HepG2 (cell line): Measurements from ENCODE around the gene BMP6. TPM values are rescaled to one million over a fixed set of nuclear protein-coding genes. Genes with fewer than 3 reads are reported as not detected.

ENCODE experiments used
- ATAC-seq: fragments of 200-7000 bp; cut with Tn5 transposase; 3 replicates; pipeline ENCODE4 v1.9.1; 2020; ENCODE audit warnings: mild to moderate bottlenecking, moderate library complexity
- BruUV-seq: library from RNA; stranded (reverse); fragments of 400-500 nt; replicated peaks from 2 replicates; lab custom pipeline; 2021; lab: Mats Ljungman, UMichigan
- CTCF ChIA-PET: fragments of 300-600 bp; formaldehyde crosslinking; extraction: SDS; loops from one replicate; lab custom pipeline; 2021; ENCODE audit warnings: low total read pairs, inconsistent platforms, low intra/inter-chr PET ratio; lab: Yijun Ruan, JAX
- POLR2A ChIA-PET: fragments of 350-600 bp; sonication (Branson Sonifier 250); formaldehyde crosslinking; loops from one replicate; lab custom pipeline; 2020; ENCODE audit warnings: antibody characterized with exemption, inconsistent platforms; lab: Yijun Ruan, JAX
- DNase-seq: peaks from one replicate; pipeline ENCODE4 v3.0.0-alpha.2; 2015; ENCODE audit warnings: low spot score
- FAIRE-seq: peaks from 3 replicates; lab custom pipeline; 2011; peaks lifted over from hg19 to GRCh38; lab: Jason Lieb, UNC
- H2AFZ ChIP-seq: one replicate; pipeline ENCODE4 v1.6.1; 2011; ENCODE audit warnings: low read length, inconsistent platforms
- H3K27ac ChIP-seq: fragments of 300-600 bp; 3 replicates; pipeline ENCODE4 v1.8.0; 2011; ENCODE audit warnings: mixed run types, mild to moderate bottlenecking, mixed read lengths, low read length, inconsistent platforms; ENCODE audit not compliant: insufficient read depth; ENCODE audit errors: extremely low read length
- H3K27me3 ChIP-seq, 2 experiments: fragments of 200-600 bp in 1 of 2; 2 replicates in 1 of 2; 3 replicates in 1 of 2; pipeline versions ENCODE4 v1.6.0 to v1.8.0; 2011; ENCODE audit warnings: low read length in 2 of 2, mild to moderate bottlenecking in 2 of 2, moderate library complexity in 2 of 2, inconsistent platforms in 1 of 2; ENCODE audit not compliant: insufficient read depth in 2 of 2, control insufficient read depth in 1 of 2
- H3K36me3 ChIP-seq, 2 experiments: fragments of 200-600 bp in 1 of 2; replicated peaks in 1 of 2; 2 replicates in 1 of 2; 3 replicates in 1 of 2; pipeline versions ENCODE4 v1.5.1 to v1.8.0; 2011; ENCODE audit warnings: low read length in 2 of 2, inconsistent platforms in 1 of 2; ENCODE audit not compliant: insufficient read depth in 2 of 2, control insufficient read depth in 1 of 2
- H3K4me1 ChIP-seq: 2 replicates; pipeline ENCODE4 v1.5.1; 2012; ENCODE audit warnings: low read length, inconsistent platforms; ENCODE audit not compliant: insufficient read depth
- H3K4me2 ChIP-seq: 2 replicates; pipeline ENCODE4 v1.6.0; 2011; ENCODE audit warnings: low read depth, low read length, inconsistent platforms
- H3K4me3 ChIP-seq, 3 experiments: fragments of 200-600 bp in 1 of 3; sonication (generic), shearing (Covaris generic) in 1 of 3; replicated peaks in 1 of 3; 2 replicates each; pipeline ENCODE4 v1.5.1; 2011 to 2016; ENCODE audit warnings: low read length in 3 of 3, inconsistent platforms in 2 of 3, low read depth in 2 of 3, mild to moderate bottlenecking in 2 of 3, control low read depth in 1 of 3, mixed read lengths in 1 of 3; ENCODE audit not compliant: insufficient read depth in 1 of 3
- H3K79me2 ChIP-seq: one replicate; pipeline ENCODE4 v1.6.1; 2011; ENCODE audit warnings: low read length, inconsistent platforms; ENCODE audit not compliant: insufficient read depth
- H3K9ac ChIP-seq: 2 replicates; pipeline ENCODE4 v1.6.0; 2011; ENCODE audit warnings: mild to moderate bottlenecking, low read depth, low read length, inconsistent platforms; ENCODE audit not compliant: insufficient read depth
- H3K9me3 ChIP-seq: 2 replicates; pipeline ENCODE4 v1.5.1; 2012; ENCODE audit warnings: mild to moderate bottlenecking, low read length
- H4K20me1 ChIP-seq: 2 replicates; pipeline ENCODE4 v1.6.0; 2011; ENCODE audit warnings: inconsistent platforms, mild to moderate bottlenecking, low read length, moderate library complexity; ENCODE audit not compliant: insufficient read depth
- CENPX ChIP-seq: sonication (generic); formaldehyde crosslinking; IDR thresholded peaks from 2 replicates; pipeline ENCODE4 v1.9.0; 2021; ENCODE audit warnings: mild to moderate bottlenecking, missing genetic modification reagents, moderate library complexity
- FOXJ3 ChIP-seq: sonication (generic); formaldehyde crosslinking; IDR thresholded peaks from 2 replicates; pipeline ENCODE4 v1.4.0; 2020; ENCODE audit warnings: missing genetic modification reagents, mild to moderate bottlenecking, borderline replicate concordance
- HDAC6 ChIP-seq: fragments of 200-600 bp; sonication (generic); IDR thresholded peaks from 2 replicates; pipeline ENCODE4 v1.7.0; 2017; ENCODE audit warnings: mild to moderate bottlenecking, antibody characterized with exemption, low read length, low read depth
- PRDM4 ChIP-seq: sonication (generic); formaldehyde crosslinking; IDR thresholded peaks from 2 replicates; pipeline ENCODE4 v1.9.0; 2021; ENCODE audit warnings: missing genetic modification reagents, borderline replicate concordance
- SETDB1 ChIP-seq: sonication (generic); formaldehyde crosslinking; IDR thresholded peaks from 2 replicates; pipeline ENCODE4 v1.5.1; 2020; ENCODE audit warnings: missing genetic modification reagents, mild to moderate bottlenecking, borderline replicate concordance
- SPEN ChIP-seq: sonication (generic); formaldehyde crosslinking; IDR thresholded peaks from 2 replicates; pipeline ENCODE4 v1.5.1; 2020; ENCODE audit warnings: low read depth, mild to moderate bottlenecking, missing genetic modification reagents
- XRCC5 ChIP-seq: fragments of 200-400 bp; formaldehyde crosslinking; optimal IDR thresholded peaks from 2 replicates; pipeline ENCODE3; 2017; ENCODE audit warnings: mild to moderate bottlenecking, low read length
- ZBTB42 ChIP-seq: sonication (generic); formaldehyde crosslinking; IDR thresholded peaks from 2 replicates; pipeline ENCODE4 v1.5.0; 2020; ENCODE audit warnings: mild to moderate bottlenecking, missing genetic modification reagents
- ZNF232 ChIP-seq: sonication (generic); formaldehyde crosslinking; IDR thresholded peaks from 2 replicates; pipeline ENCODE4 v1.4.0; 2020; ENCODE audit warnings: missing genetic modification reagents, borderline replicate concordance
- ZNF407 ChIP-seq: sonication (generic); formaldehyde crosslinking; IDR thresholded peaks from one replicate; pipeline ENCODE4 v1.5.1; 2020; ENCODE audit warnings: mild to moderate bottlenecking, missing genetic modification reagents; ENCODE audit errors: not compliant biosample characterization
- ZNF879 ChIP-seq: sonication (generic); formaldehyde crosslinking; IDR thresholded peaks from 2 replicates; pipeline ENCODE4 v1.8.1; 2023; ENCODE audit warnings: missing genetic modification reagents
- WGBS: methylation state at CpG from one replicate; pipeline ENCODE4 v1.1.6; 2017; ENCODE audit warnings: low lambda C conversion rate; 5-methylcytosine and 5-hydroxymethylcytosine counted together
- in situ Hi-C: cut with HindIII; loops from 2 replicates; pipeline ENCODE4 v1.10.0; 2017; ENCODE audit warnings: low pct_unique_long_range_greater_than_20kb; ENCODE audit not compliant: extremely low pct_ligation_motif_present
- intact Hi-C: fragments of 100-400 bp; cut with micrococcal nuclease; formaldehyde crosslinking; loops from one replicate; pipeline ENCODE4 v1.10.0; 2022; ENCODE audit not compliant: unreplicated experiment
- polyA plus RNA-seq, 8 experiments: library from polyadenylated mRNA; depleted of rRNA in 3 of 8; stranded (reverse) in 7 of 8; unstranded in 1 of 8; fragments of >200 nt; fragmentation: Illumina TruSeq in 4 of 8; extraction: Trizol in 4 of 8; gene quantifications; 2 replicates each; pipeline versions ENCODE4 v1.2.1 to v1.2.3, GENCODE V29; 2011 to 2016; ENCODE audit warnings: low read depth in 4 of 8, missing spikeins in 1 of 8, mixed read lengths in 1 of 8; ENCODE audit not compliant: insufficient read depth in 1 of 8
- total RNA-seq, 5 experiments: library from RNA; depleted of rRNA; stranded (reverse); fragments of >200 nt; fragmentation: Illumina TruSeq; extraction: Trizol; gene quantifications; 2 replicates each; pipeline ENCODE4 v1.2.3, GENCODE V29; 2016; ENCODE audit warnings: low read depth in 1 of 5

The BMP6 gene
- total and polyA plus RNA-seq, 2 of the 13 experiments (the other 11 are each of a cell fraction or from before 2014, with no cell fraction given), result 0.09 to 0.18 TPM

- TF ChIP-seq ZNF407 (CRISPR knock-in tag) (no peak), SETDB1 (no peak)
- TF ChIP-seq, all 625 proteins: peak for 0
These were observed 41.1 kb upstream of the BMP6 start (continued) for GRCh38 chr6:7684843-7685242.

GRCh38 chr6:7685276-7685675 lies 40.6 kb upstream of the BMP6 start:
- FAIRE-seq (no peak), DNase-seq (no peak), ATAC-seq (no peak)
- H3K79me2 ChIP-seq, result no peaks in the 10 kb centered on the region
- no peaks in the 10 kb centered on the region for H3K4me1 ChIP-seq
- WGBS, result 0% methylated on average over 1 of the region's 1 CpG
- CTCF ChIA-PET, result no interaction called here
- no TSS peak for BruUV-seq
- peaks cover 1 to 12% of the 10 kb centered on the region in 2 experiments; a peak in 3 of 5 replicates for H3K27me3 ChIP-seq
- H3K27ac ChIP-seq, result no peak overlapping the region
- H3K36me3 ChIP-seq, result no peaks in the 10 kb centered on the region
- intact Hi-C loops, result no loop called here
- in situ Hi-C loops, result no loop called here
- H3K9ac ChIP-seq, result no peak overlapping the region
- no peak overlapping the region for H3K4me3 ChIP-seq
- POLR2A ChIA-PET, result no interaction called here
- H3K9me3 ChIP-seq, result no peaks in the 10 kb centered on the region
- H3K4me2 ChIP-seq, result no peak overlapping the region
- no peaks in the 10 kb centered on the region for H4K20me1 ChIP-seq
- H2AFZ ChIP-seq, result no peak overlapping the region
- no peak for TF ChIP-seq ZBTB42 (CRISPR knock-in tag)
- no peak for TF ChIP-seq HDAC6
- no peak for TF ChIP-seq FOXJ3
- TF ChIP-seq ZNF879 (CRISPR knock-in tag), result no peak
- TF ChIP-seq PRDM4, result no peak
- no peak for TF ChIP-seq ZNF232 (CRISPR knock-in tag)
- no peak for TF ChIP-seq CENPX (CRISPR knock-in tag)
- no peak for TF ChIP-seq XRCC5
- no peak for TF ChIP-seq SPEN (CRISPR knock-in tag)
